Measurements from ENCODE around the gene CCK. TPM values are rescaled to one million over a fixed set of nuclear protein-coding genes. Genes with fewer than 3 reads are reported as not detected.

Gene CCK
- polyA plus RNA-seq, 1 donor from 2014 or later = not detected

DNA sequence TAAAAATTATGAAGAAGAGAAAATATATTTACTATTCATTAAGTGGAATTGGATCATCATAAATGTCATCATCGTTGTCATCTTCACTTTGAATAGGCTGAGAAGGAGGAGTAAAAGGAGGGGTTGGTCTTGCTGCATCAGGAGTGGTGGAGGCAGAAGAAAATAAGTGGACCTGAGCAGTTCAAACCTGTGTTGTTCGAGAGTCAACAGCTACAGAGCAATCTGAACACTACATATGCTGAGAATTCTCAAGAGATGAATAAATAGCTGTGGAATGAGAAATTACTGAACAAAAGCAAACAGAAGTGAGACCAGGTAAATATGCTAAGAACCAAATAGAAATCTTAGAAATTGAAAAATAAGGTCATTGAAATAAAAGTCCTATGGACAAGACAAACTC, 32.3 kb upstream of the CCK start:
- no peak overlapping the region for H3K27ac ChIP-seq (ENCODE audit: low read length)
- no peak for TF ChIP-seq EP300 (conservative IDR thresholded peaks at IDR 0.05; ENCODE audit: poor library complexity, severe bottlenecking)
- no peak for TF ChIP-seq SMC3 (conservative IDR thresholded peaks at IDR 0.05; ENCODE audit: poor library complexity)
- TF ChIP-seq, protein P1, sequence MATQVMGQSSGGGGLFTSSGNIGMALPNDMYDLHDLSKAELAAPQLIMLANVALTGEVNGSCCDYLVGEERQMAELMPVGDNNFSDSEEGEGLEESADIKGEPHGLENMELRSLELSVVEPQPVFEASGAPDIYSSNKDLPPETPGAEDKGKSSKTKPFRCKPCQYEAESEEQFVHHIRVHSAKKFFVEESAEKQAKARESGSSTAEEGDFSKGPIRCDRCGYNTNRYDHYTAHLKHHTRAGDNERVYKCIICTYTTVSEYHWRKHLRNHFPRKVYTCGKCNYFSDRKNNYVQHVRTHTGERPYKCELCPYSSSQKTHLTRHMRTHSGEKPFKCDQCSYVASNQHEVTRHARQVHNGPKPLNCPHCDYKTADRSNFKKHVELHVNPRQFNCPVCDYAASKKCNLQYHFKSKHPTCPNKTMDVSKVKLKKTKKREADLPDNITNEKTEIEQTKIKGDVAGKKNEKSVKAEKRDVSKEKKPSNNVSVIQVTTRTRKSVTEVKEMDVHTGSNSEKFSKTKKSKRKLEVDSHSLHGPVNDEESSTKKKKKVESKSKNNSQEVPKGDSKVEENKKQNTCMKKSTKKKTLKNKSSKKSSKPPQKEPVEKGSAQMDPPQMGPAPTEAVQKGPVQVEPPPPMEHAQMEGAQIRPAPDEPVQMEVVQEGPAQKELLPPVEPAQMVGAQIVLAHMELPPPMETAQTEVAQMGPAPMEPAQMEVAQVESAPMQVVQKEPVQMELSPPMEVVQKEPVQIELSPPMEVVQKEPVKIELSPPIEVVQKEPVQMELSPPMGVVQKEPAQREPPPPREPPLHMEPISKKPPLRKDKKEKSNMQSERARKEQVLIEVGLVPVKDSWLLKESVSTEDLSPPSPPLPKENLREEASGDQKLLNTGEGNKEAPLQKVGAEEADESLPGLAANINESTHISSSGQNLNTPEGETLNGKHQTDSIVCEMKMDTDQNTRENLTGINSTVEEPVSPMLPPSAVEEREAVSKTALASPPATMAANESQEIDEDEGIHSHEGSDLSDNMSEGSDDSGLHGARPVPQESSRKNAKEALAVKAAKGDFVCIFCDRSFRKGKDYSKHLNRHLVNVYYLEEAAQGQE (IDR thresholded peaks at IDR 0.05; ENCODE audit: borderline replicate concordance) = no peak
- TF ChIP-seq, protein P2, sequence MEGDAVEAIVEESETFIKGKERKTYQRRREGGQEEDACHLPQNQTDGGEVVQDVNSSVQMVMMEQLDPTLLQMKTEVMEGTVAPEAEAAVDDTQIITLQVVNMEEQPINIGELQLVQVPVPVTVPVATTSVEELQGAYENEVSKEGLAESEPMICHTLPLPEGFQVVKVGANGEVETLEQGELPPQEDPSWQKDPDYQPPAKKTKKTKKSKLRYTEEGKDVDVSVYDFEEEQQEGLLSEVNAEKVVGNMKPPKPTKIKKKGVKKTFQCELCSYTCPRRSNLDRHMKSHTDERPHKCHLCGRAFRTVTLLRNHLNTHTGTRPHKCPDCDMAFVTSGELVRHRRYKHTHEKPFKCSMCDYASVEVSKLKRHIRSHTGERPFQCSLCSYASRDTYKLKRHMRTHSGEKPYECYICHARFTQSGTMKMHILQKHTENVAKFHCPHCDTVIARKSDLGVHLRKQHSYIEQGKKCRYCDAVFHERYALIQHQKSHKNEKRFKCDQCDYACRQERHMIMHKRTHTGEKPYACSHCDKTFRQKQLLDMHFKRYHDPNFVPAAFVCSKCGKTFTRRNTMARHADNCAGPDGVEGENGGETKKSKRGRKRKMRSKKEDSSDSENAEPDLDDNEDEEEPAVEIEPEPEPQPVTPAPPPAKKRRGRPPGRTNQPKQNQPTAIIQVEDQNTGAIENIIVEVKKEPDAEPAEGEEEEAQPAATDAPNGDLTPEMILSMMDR (IDR thresholded peaks at IDR 0.05; ENCODE audit: poor library complexity, severe bottlenecking) = no peak
- no peak for TF ChIP-seq EZH2 (IDR thresholded peaks at IDR 0.05; ENCODE audit: borderline replicate concordance, insufficient read depth, low read length, poor library complexity, severe bottlenecking)
- TF ChIP-seq MXI1 (conservative IDR thresholded peaks at IDR 0.05; ENCODE audit: poor library complexity, severe bottlenecking) = no peak
- TF ChIP-seq POLR2AphosphoS5 (IDR thresholded peaks at IDR 0.05) = no peak
- TF ChIP-seq RAD21 (conservative IDR thresholded peaks at IDR 0.05) = no peak
- TF ChIP-seq TAF1 (IDR thresholded peaks at IDR 0.05; ENCODE audit: low read depth) = no peak
- no peak overlapping the region for H3K4me3 ChIP-seq (ENCODE audit: low read length)
- H3K79me2 ChIP-seq (replicated peaks; ENCODE audit: insufficient read depth, low read length) = no peaks in the 10 kb centered on the region
- H3F3A ChIP-seq (ENCODE audit: insufficient read depth, low read length, poor library complexity, severe bottlenecking) = no peaks in the 10 kb centered on the region
- no peaks in the 10 kb centered on the region for H3K27me3 ChIP-seq (ENCODE audit: insufficient read depth, low read depth, low read length)
- no peaks in the 10 kb centered on the region for H3K9me3 ChIP-seq (ENCODE audit: low read length)
- H3K9me2 ChIP-seq (ENCODE audit: insufficient read depth, low read length) = no peaks in the 10 kb centered on the region
- no peaks in the 10 kb centered on the region for H4K20me1 ChIP-seq (ENCODE audit: insufficient read depth)
- H3K9ac ChIP-seq (ENCODE audit: low read length) = no peak overlapping the region
- H3K4me2 ChIP-seq (ENCODE audit: low read length) = no peak overlapping the region
- H2AFZ ChIP-seq (ENCODE audit: low read depth, low read length) = no peak overlapping the region
- H3K36me3 ChIP-seq (ENCODE audit: insufficient read depth, low read length) = no peaks in the 10 kb centered on the region

DNA sequence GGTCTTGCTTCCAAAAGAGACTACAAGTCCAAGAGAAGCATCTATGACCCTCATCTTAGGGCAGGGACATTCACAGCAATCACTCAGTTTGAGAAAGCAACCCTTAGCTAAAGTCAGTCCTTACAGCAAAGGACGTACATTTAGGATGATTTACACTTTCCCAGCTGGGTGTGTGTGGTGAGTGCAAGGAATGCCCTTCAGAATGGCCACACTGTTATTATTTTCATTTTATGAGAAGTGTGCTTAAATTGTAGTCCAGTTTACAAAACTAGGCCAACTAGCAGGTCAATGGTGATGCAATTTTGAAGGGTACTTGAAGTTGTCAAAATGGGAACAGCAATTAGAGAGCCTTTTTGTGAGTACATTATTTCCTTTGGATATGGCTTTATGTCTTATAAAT, 26.0 kb upstream of the CCK start:
- H3K4me2 ChIP-seq (ENCODE audit: low read length) = no peak overlapping the region
- no peak overlapping the region for H3K9ac ChIP-seq (ENCODE audit: low read length)
- H3K79me2 ChIP-seq (replicated peaks; ENCODE audit: insufficient read depth, low read length) = no peaks in the 10 kb centered on the region
- no peaks in the 10 kb centered on the region for H3K9me2 ChIP-seq (ENCODE audit: insufficient read depth, low read length)
- no peak overlapping the region for H3K4me3 ChIP-seq (ENCODE audit: low read length)
- no peak overlapping the region for H3K27ac ChIP-seq (ENCODE audit: low read length)
- H2AFZ ChIP-seq (ENCODE audit: low read depth, low read length) = no peak overlapping the region
- H3K36me3 ChIP-seq (ENCODE audit: insufficient read depth, low read length) = no peaks in the 10 kb centered on the region
- no peaks in the 10 kb centered on the region for H3K27me3 ChIP-seq (ENCODE audit: insufficient read depth, low read depth, low read length)
- no peaks in the 10 kb centered on the region for H3K9me3 ChIP-seq (ENCODE audit: low read length)
- H4K20me1 ChIP-seq (ENCODE audit: insufficient read depth) = no peaks in the 10 kb centered on the region
- H3F3A ChIP-seq (ENCODE audit: insufficient read depth, low read length, poor library complexity, severe bottlenecking) = no peaks in the 10 kb centered on the region
- no peak for TF ChIP-seq TAF1 (IDR thresholded peaks at IDR 0.05; ENCODE audit: low read depth)
- TF ChIP-seq RAD21 (conservative IDR thresholded peaks at IDR 0.05) = no peak
- TF ChIP-seq, protein P1 (IDR thresholded peaks at IDR 0.05; ENCODE audit: borderline replicate concordance) = no peak
- TF ChIP-seq, protein P2 (IDR thresholded peaks at IDR 0.05; ENCODE audit: poor library complexity, severe bottlenecking) = no peak
- TF ChIP-seq EZH2 (IDR thresholded peaks at IDR 0.05; ENCODE audit: borderline replicate concordance, insufficient read depth, low read length, poor library complexity, severe bottlenecking) = no peak
- TF ChIP-seq SMC3 (conservative IDR thresholded peaks at IDR 0.05; ENCODE audit: poor library complexity) = no peak
- TF ChIP-seq POLR2AphosphoS5 (IDR thresholded peaks at IDR 0.05) = no peak
- TF ChIP-seq EP300 (conservative IDR thresholded peaks at IDR 0.05; ENCODE audit: poor library complexity, severe bottlenecking) = no peak
- TF ChIP-seq MXI1 (conservative IDR thresholded peaks at IDR 0.05; ENCODE audit: poor library complexity, severe bottlenecking) = no peak
